Liver (tissue), 9 donors: ENCODE results near the gene OTOA. TPM values are rescaled to one million over a fixed set of nuclear protein-coding genes. Genes with fewer than 3 reads are reported as not detected.

Experiments used
- DNase-seq: peaks from one replicate; pipeline ENCODE4 v3.0.0-alpha.2; 2017; ENCODE audit warnings: low spot score
- H3K27ac ChIP-seq, 2 donors: one replicate each; pipeline ENCODE4 v1.7.0; 2013; ENCODE audit warnings: inconsistent platforms in 2 of 2, low read length in 2 of 2, control low read depth in 1 of 2, low read depth in 1 of 2, mild to moderate bottlenecking in 1 of 2
- H3K27me3 ChIP-seq, 4 donors: one replicate each; pipeline versions ENCODE4 v1.6.1 to v1.7.0; 2013; ENCODE audit warnings: low read length in 3 of 4, inconsistent platforms in 1 of 4, mild to moderate bottlenecking in 1 of 4, moderate library complexity in 1 of 4; ENCODE audit not compliant: control insufficient read depth in 4 of 4, insufficient read depth in 4 of 4
- H3K36me3 ChIP-seq, 4 donors: one replicate each; pipeline versions ENCODE4 v1.6.1 to v1.7.0; 2013; ENCODE audit warnings: low read length in 3 of 4, mild to moderate bottlenecking in 3 of 4, low read depth in 1 of 4, moderate library complexity in 1 of 4; ENCODE audit not compliant: control insufficient read depth in 4 of 4, insufficient read depth in 3 of 4
- H3K4me1 ChIP-seq, 4 donors: one replicate each; pipeline versions ENCODE4 v1.6.1 to v1.7.0; 2013; ENCODE audit warnings: low read length in 3 of 4, mild to moderate bottlenecking in 3 of 4, moderate library complexity in 1 of 4; ENCODE audit not compliant: control insufficient read depth in 4 of 4, insufficient read depth in 4 of 4
- H3K4me3 ChIP-seq, 3 donors: one replicate each; pipeline versions ENCODE4 v1.6.1 to v1.7.0; 2013; ENCODE audit warnings: low read length in 3 of 3, control low read depth in 1 of 3, low read depth in 1 of 3, mild to moderate bottlenecking in 1 of 3
- H3K9ac ChIP-seq, 2 donors: one replicate each; pipeline ENCODE4 v1.7.0; 2013; ENCODE audit warnings: low read length in 2 of 2, mild to moderate bottlenecking in 2 of 2, moderate library complexity in 2 of 2, control low read depth in 1 of 2, low read depth in 1 of 2
- H3K9me3 ChIP-seq, 4 donors: one replicate each; pipeline versions ENCODE4 v1.6.1 to v1.7.0; 2013; ENCODE audit warnings: low read length in 3 of 4; ENCODE audit not compliant: control insufficient read depth in 4 of 4
- ATF3 ChIP-seq: IDR thresholded peaks from 2 replicates; pipeline ENCODE4 v1.6.1; 2016; ENCODE audit warnings: antibody characterized with exemption
- CTCF ChIP-seq: fragments of 150-350 bp; IDR thresholded peaks from 2 replicates; pipeline ENCODE4 v1.5.1; 2017; ENCODE audit warnings: improper control_type of control experiment, low read depth, low read length; ENCODE audit not compliant: missing input control
- EGR1 ChIP-seq, 2 donors: IDR thresholded peaks; 2 replicates each; pipeline ENCODE4 v1.6.1; 2016 to 2018; ENCODE audit warnings: antibody characterized with exemption in 2 of 2, low read depth in 2 of 2
- FOXA1 ChIP-seq: IDR thresholded peaks from 2 replicates; pipeline ENCODE4 v1.6.1; 2016; ENCODE audit warnings: antibody characterized with exemption
- FOXA2 ChIP-seq: IDR thresholded peaks from 2 replicates; pipeline ENCODE4 v1.6.1; 2016; ENCODE audit warnings: antibody characterized with exemption
- GABPA ChIP-seq, 2 donors: IDR thresholded peaks in 1 of 2; conservative IDR thresholded peaks in 1 of 2; 2 replicates each; pipeline ENCODE4 v1.6.1; 2016; ENCODE audit warnings: antibody characterized with exemption in 2 of 2, mild to moderate bottlenecking in 1 of 2, moderate library complexity in 1 of 2
- HNF4A ChIP-seq, 2 donors: conservative IDR thresholded peaks; 2 replicates each; pipeline ENCODE4 v1.6.1; 2016; ENCODE audit warnings: antibody characterized with exemption in 2 of 2, mild to moderate bottlenecking in 2 of 2
- HNF4G ChIP-seq: IDR thresholded peaks from 2 replicates; pipeline ENCODE4 v1.6.1; 2016; ENCODE audit warnings: antibody characterized with exemption
- JUND ChIP-seq, 2 donors: IDR thresholded peaks; 2 replicates each; pipeline ENCODE4 v1.6.1; 2016; ENCODE audit warnings: antibody characterized with exemption in 2 of 2
- MAX ChIP-seq: IDR thresholded peaks from 2 replicates; pipeline ENCODE4 v1.6.1; 2016; ENCODE audit warnings: antibody characterized with exemption
- NR2F2 ChIP-seq: IDR thresholded peaks from 2 replicates; pipeline ENCODE4 v1.6.1; 2016; ENCODE audit warnings: antibody characterized with exemption
- RAD21 ChIP-seq, 2 donors: IDR thresholded peaks; 2 replicates each; pipeline ENCODE4 v1.6.1; 2016; ENCODE audit warnings: antibody characterized with exemption in 2 of 2, mild to moderate bottlenecking in 2 of 2
- REST ChIP-seq: IDR thresholded peaks from 2 replicates; pipeline ENCODE4 v1.6.1; 2016; ENCODE audit warnings: antibody characterized with exemption, mild to moderate bottlenecking
- RXRA ChIP-seq, 2 donors: IDR thresholded peaks; 2 replicates each; pipeline ENCODE4 v1.6.1; 2017 to 2018; ENCODE audit warnings: antibody characterized with exemption in 2 of 2, mild to moderate bottlenecking in 1 of 2
- SP1 ChIP-seq: IDR thresholded peaks from 2 replicates; pipeline ENCODE4 v1.6.1; 2018; ENCODE audit warnings: antibody characterized with exemption, mild to moderate bottlenecking
- TAF1 ChIP-seq: conservative IDR thresholded peaks from 2 replicates; pipeline ENCODE4 v1.6.1; 2016; ENCODE audit warnings: antibody characterized with exemption, mild to moderate bottlenecking
- YY1 ChIP-seq: IDR thresholded peaks from 2 replicates; pipeline ENCODE4 v1.6.1; 2016; ENCODE audit warnings: antibody characterized with exemption, mild to moderate bottlenecking
- ZBTB33 ChIP-seq: IDR thresholded peaks from 2 replicates; pipeline ENCODE4 v1.6.1; 2016; ENCODE audit warnings: antibody characterized with exemption
- WGBS: extraction: QIAGEN DNeasy Blood & Tissue Kit; methylation state at CpG from one replicate; pipeline ENCODE4 v1.1.7; 2013; 5-methylcytosine and 5-hydroxymethylcytosine counted together
- polyA plus RNA-seq, 2 donors: library from polyadenylated mRNA; stranded (reverse) in 1 of 2; unstranded in 1 of 2; fragments of 200-250 nt in 1 of 2; fragments of >200 nt in 1 of 2; fragmentation: Nextera tagmentation in 1 of 2; extraction: Ambion mirVana in 1 of 2; gene quantifications; one replicate each; pipeline versions ENCODE4 v1.2.1 to v1.2.3, GENCODE V29; 2013 to 2015
- total RNA-seq, 2 donors: library from RNA; depleted of rRNA; stranded (reverse); fragments of >200 nt; gene quantifications; one replicate each; pipeline ENCODE4 v1.2.3, GENCODE V29; 2014
- donor health status: healthy.
- donor health status: healthy.
- donor health status: healthy.
- donor health status: healthy.
- donor health status: healthy.

The OTOA gene
- total and polyA plus RNA-seq, 4 donors = 0.05 to 0.17 (median 0.10) TPM

GRCh38 chr16:21664801-21665492, 1.2 kb downstream of the OTOA start:
- H3K27me3 ChIP-seq = no peaks in the 10 kb centered on the region
- H3K4me3 ChIP-seq = no peak overlapping the region
- no peak for TF ChIP-seq FOXA2
- no peak for TF ChIP-seq ATF3
- no peak for TF ChIP-seq REST
- no peak for TF ChIP-seq GABPA (IDR thresholded peaks at IDR 0.05 in 1 of 2, conservative IDR thresholded peaks at IDR 0.05 in 1 of 2)
- TF ChIP-seq HNF4A (conservative IDR thresholded peaks at IDR 0.05) = no peak
- no peak for TF ChIP-seq NR2F2
- no peak for TF ChIP-seq MAX
- no peak for TF ChIP-seq FOXA1
- TF ChIP-seq YY1 = no peak
- TF ChIP-seq HNF4G = no peak
- no peak for TF ChIP-seq EGR1 (IDR thresholded peaks at IDR 0.05; ENCODE audit: low read depth in 2 of 2)
- TF ChIP-seq CTCF = no peak
- no peak for TF ChIP-seq JUND (IDR thresholded peaks at IDR 0.05)
- TF ChIP-seq SP1 = no peak
- TF ChIP-seq RAD21 (IDR thresholded peaks at IDR 0.05) = no peak
- no peak for TF ChIP-seq TAF1
- no peak for TF ChIP-seq RXRA (IDR thresholded peaks at IDR 0.05)
- TF ChIP-seq ZBTB33 = no peak
- no peak for DNase-seq
- H3K9ac ChIP-seq = no peak overlapping the region
- H3K36me3 ChIP-seq = no peaks in the 10 kb centered on the region
- no peaks in the 10 kb centered on the region for H3K4me1 ChIP-seq
- H3K9me3 ChIP-seq = no peaks in the 10 kb centered on the region
- 95% methylated on average over 10 of the region's 10 CpGs for WGBS
- H3K27ac ChIP-seq = no peak overlapping the region
